Neuronal stem cell (in vitro differentiated cells): ENCODE data around the gene LPCAT1.

Experiments used
- DNase-seq: peaks from one replicate; pipeline ENCODE4 v3.0.0-alpha.2; 2013; ENCODE audit warnings: low spot score
- H2AFZ ChIP-seq: one replicate; pipeline ENCODE4 v1.6.1; 2013; ENCODE audit warnings: mild to moderate bottlenecking, low read length, inconsistent platforms
- H2AK5ac ChIP-seq: 2 replicates; pipeline ENCODE4 v1.6.1; 2013; ENCODE audit warnings: low read depth, mild to moderate bottlenecking, inconsistent platforms, low read length, moderate library complexity, mixed read lengths
- H2BK120ac ChIP-seq: 2 replicates; pipeline ENCODE4 v1.6.1; 2013; ENCODE audit warnings: low read depth, mild to moderate bottlenecking, inconsistent platforms, low read length, moderate library complexity, mixed read lengths
- H2BK12ac ChIP-seq: one replicate; pipeline ENCODE4 v1.6.1; 2013; ENCODE audit warnings: low read length, inconsistent platforms
- H2BK15ac ChIP-seq: 2 replicates; pipeline ENCODE4 v1.6.1; 2013; ENCODE audit warnings: mild to moderate bottlenecking, low read length, inconsistent platforms, mixed read lengths
- H2BK5ac ChIP-seq: one replicate; pipeline ENCODE4 v1.6.1; 2013; ENCODE audit warnings: inconsistent platforms, mild to moderate bottlenecking, low read length, moderate library complexity
- H3K14ac ChIP-seq: one replicate; pipeline ENCODE4 v1.6.1; 2013; ENCODE audit warnings: low read length, inconsistent platforms
- H3K18ac ChIP-seq: 2 replicates; pipeline ENCODE4 v1.6.1; 2013; ENCODE audit warnings: low read length, inconsistent platforms
- H3K23ac ChIP-seq: 2 replicates; pipeline ENCODE4 v1.6.1; 2013; ENCODE audit warnings: low read depth, mild to moderate bottlenecking, mixed read lengths, low read length, inconsistent platforms; ENCODE audit not compliant: poor library complexity
- H3K27ac ChIP-seq: replicated peaks from 3 replicates; pipeline ENCODE4 v1.5.1; 2013; ENCODE audit warnings: low read length, inconsistent platforms
- H3K27me3 ChIP-seq, 3 experiments: 2 replicates each; pipeline ENCODE4 v1.6.1; 2013; ENCODE audit warnings: low read length in 3 of 3, mild to moderate bottlenecking in 2 of 3, inconsistent platforms in 1 of 3, low read depth in 1 of 3, mixed read lengths in 1 of 3, moderate library complexity in 1 of 3; ENCODE audit not compliant: control insufficient read depth in 3 of 3, insufficient read depth in 3 of 3
- H3K36me3 ChIP-seq, 2 donors: replicated peaks in 1 of 2; 2 replicates each; pipeline ENCODE4 v1.6.1; 2013; ENCODE audit warnings: low read length in 2 of 2; ENCODE audit not compliant: control insufficient read depth in 2 of 2, insufficient read depth in 2 of 2
- H3K4ac ChIP-seq: 2 replicates; pipeline ENCODE4 v1.6.1; 2013; ENCODE audit warnings: inconsistent platforms, mild to moderate bottlenecking, low read length, moderate library complexity
- H3K4me1 ChIP-seq, 2 donors: 1 replicate in 1 of 2; 2 replicates in 1 of 2; pipeline ENCODE4 v1.6.1; 2013; ENCODE audit warnings: low read length in 2 of 2, low read depth in 1 of 2; ENCODE audit not compliant: control insufficient read depth in 2 of 2, insufficient read depth in 1 of 2
- H3K4me2 ChIP-seq: one replicate; pipeline ENCODE4 v1.6.1; 2013; ENCODE audit warnings: mild to moderate bottlenecking, low read length, inconsistent platforms; ENCODE audit not compliant: insufficient read depth, poor library complexity, severe bottlenecking
- H3K4me3 ChIP-seq, 2 donors: 2 replicates each; pipeline ENCODE4 v1.5.1; 2013; ENCODE audit warnings: low read length in 2 of 2, mild to moderate bottlenecking in 2 of 2, inconsistent platforms in 1 of 2, moderate library complexity in 1 of 2
- H3K79me1 ChIP-seq: one replicate; pipeline ENCODE4 v1.6.1; 2013; ENCODE audit warnings: low read depth, mild to moderate bottlenecking, inconsistent platforms, low read length, moderate library complexity
- H3K9ac ChIP-seq: one replicate; pipeline ENCODE4 v1.6.1; 2013; ENCODE audit warnings: mild to moderate bottlenecking, low read depth, low read length, inconsistent platforms; ENCODE audit not compliant: poor library complexity
- H3K9me3 ChIP-seq, 2 donors: replicated peaks in 1 of 2; 2 replicates each; pipeline versions ENCODE3 to v1.6.1; 2013; ENCODE audit warnings: low read length in 2 of 2, mild to moderate bottlenecking in 2 of 2, inconsistent platforms in 1 of 2, low read depth in 1 of 2, mixed read lengths in 1 of 2, moderate library complexity in 1 of 2; ENCODE audit not compliant: control insufficient read depth in 2 of 2, insufficient read depth in 1 of 2
- H4K8ac ChIP-seq: one replicate; pipeline ENCODE4 v1.6.1; 2013; ENCODE audit warnings: low read depth, mild to moderate bottlenecking, inconsistent platforms, low read length, moderate library complexity
- H4K91ac ChIP-seq: one replicate; pipeline ENCODE4 v1.6.1; 2013; ENCODE audit warnings: low read length, low read depth, mild to moderate bottlenecking, inconsistent platforms; ENCODE audit not compliant: poor library complexity
- WGBS, 2 donors: extraction: QIAGEN DNeasy Blood & Tissue Kit; methylation state at CpG; one replicate each; pipeline ENCODE4 v1.1.7; 2013; ENCODE audit warnings: missing lambda C conversion rate in 2 of 2, mixed read lengths in 1 of 2; ENCODE audit not compliant: insufficient read length in 2 of 2, insufficient replicate concordance in 1 of 2; ENCODE audit errors: extremely low coverage in 2 of 2; 5-methylcytosine and 5-hydroxymethylcytosine counted together

The LPCAT1 gene

GRCh38 chr5:1524799-1525623 is 1.3 kb upstream of the LPCAT1 start:
- Histone ChIP-seq H2BK5ac (peak overlapping the region; percentile 56), H2AFZ (peak overlapping the region; percentile 99), H3K4me2 (no peak overlapping the region), H4K91ac (peak overlapping the region; percentile 53), H3K36me3 (peaks cover 6 to 14% of the 10 kb centered on the region in 2 donors), H3K27ac (no peak overlapping the region), H3K9me3 (peaks cover 0 to under 1% of the 10 kb centered on the region in 2 donors), H3K4me1 (peaks cover 12 to 14% of the 10 kb centered on the region in 2 donors), H3K9ac (no peak overlapping the region), H3K79me1 (peaks cover 7% of the 10 kb centered on the region), H3K18ac (no peak overlapping the region), H3K27me3 (peaks cover 0 to 7% (median 0%) of the 10 kb centered on the region in 3 experiments), H2BK12ac (no peak overlapping the region), H2AK5ac (peak overlapping the region; percentile 89), H2BK120ac (no peak overlapping the region), H4K8ac (no peak overlapping the region), H3K4me3 (no peak overlapping the region), H3K23ac (peak overlapping the region; percentile 52), H3K14ac (no peak overlapping the region), H3K4ac (no peak overlapping the region), H2BK15ac (peak overlapping the region; percentile 97)
- WGBS, 2 donors = no CpG with 5 or more reads among the region's 20 CpGs
- DNase-seq = no peak

DNA sequence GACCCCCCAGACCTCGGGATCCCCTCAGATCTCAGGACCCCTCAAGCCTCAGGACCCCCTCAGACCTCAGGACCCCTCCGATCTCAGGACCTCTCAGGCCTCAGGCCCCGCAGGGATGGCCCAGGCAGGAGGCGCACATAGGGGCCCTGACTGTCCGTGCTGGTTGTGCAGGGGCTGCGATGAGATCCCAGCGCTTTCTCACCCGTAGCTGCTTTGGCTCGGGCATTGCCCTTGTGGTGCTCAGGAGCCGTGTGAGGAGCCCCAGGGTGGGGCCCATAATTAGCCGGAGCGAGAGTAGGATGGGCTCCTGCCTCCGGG is 680 bp upstream of the LPCAT1 start:
- peak overlapping the region; percentile 99 for H2AFZ ChIP-seq
- no peaks in the 10 kb centered on the region for H3K9me3 ChIP-seq
- peaks cover 11 to 20% of the 10 kb centered on the region in 2 donors for H3K36me3 ChIP-seq
- no CpG with 5 or more reads among the region's 13 CpGs for WGBS, 2 donors
- no peak overlapping the region for H3K4ac ChIP-seq
- no peak for DNase-seq
- no peak overlapping the region for H3K27ac ChIP-seq
- peaks cover 13% of the 10 kb centered on the region for H3K79me1 ChIP-seq
- peak overlapping the region; percentile 78 for H2BK12ac ChIP-seq
- peaks cover 0 to 5% (median 0%) of the 10 kb centered on the region in 3 experiments for H3K27me3 ChIP-seq
- peak overlapping the region; percentile 97 for H3K18ac ChIP-seq
- H4K8ac ChIP-seq = peak overlapping the region; percentile 98
- H3K4me2 ChIP-seq = peak overlapping the region; percentile 62
- H2BK120ac ChIP-seq = peak overlapping the region; percentile 63
- peak overlapping the region; percentile 89 for H2AK5ac ChIP-seq
- H3K4me3 ChIP-seq = peak overlapping the region; percentile 54 to 84
- peak overlapping the region; percentile 52 for H3K23ac ChIP-seq
- peaks cover 12 to 14% of the 10 kb centered on the region in 2 donors for H3K4me1 ChIP-seq
- H2BK5ac ChIP-seq = peak overlapping the region; percentile 56
- H3K14ac ChIP-seq = peak overlapping the region; percentile 2
- peak overlapping the region; percentile 84 for H3K9ac ChIP-seq
- no peak overlapping the region for H2BK15ac ChIP-seq
- no peak overlapping the region for H4K91ac ChIP-seq

DNA sequence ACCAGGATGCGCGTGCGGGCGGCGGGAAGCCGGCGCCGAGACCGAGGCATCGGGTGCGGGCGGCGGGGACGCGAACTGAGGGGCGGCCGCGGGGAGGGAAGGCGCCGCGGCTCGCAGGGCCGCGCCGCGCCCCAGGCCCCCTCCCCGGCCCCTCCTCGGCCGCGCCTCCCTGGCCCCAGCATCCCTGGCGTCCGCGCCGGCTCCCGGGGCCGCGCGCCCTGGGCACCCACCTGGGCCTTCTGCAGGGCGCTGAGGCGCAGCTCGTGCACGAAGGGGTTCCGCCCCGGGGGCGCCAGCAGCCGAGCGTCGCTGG is 324 bp downstream of the LPCAT1 start:
- no CpG with 5 or more reads among the region's 48 CpGs for WGBS, 2 donors
- H3K18ac ChIP-seq = peak overlapping the region; percentile 91
- no peak overlapping the region for H2AK5ac ChIP-seq
- H3K4me2 ChIP-seq = peak overlapping the region; percentile 96
- no peak for DNase-seq
- H3K36me3 ChIP-seq = peaks cover 12 to 30% of the 10 kb centered on the region in 2 donors
- H3K23ac ChIP-seq = no peak overlapping the region
- no peak overlapping the region for H2BK15ac ChIP-seq
- H4K8ac ChIP-seq = peak overlapping the region; percentile 48
- no peak overlapping the region for H2BK120ac ChIP-seq
- H3K9ac ChIP-seq = peak overlapping the region; percentile 90
- peaks cover 0 to 5% (median 0%) of the 10 kb centered on the region in 3 experiments for H3K27me3 ChIP-seq
- no peaks in the 10 kb centered on the region for H3K9me3 ChIP-seq
- H2BK5ac ChIP-seq = no peak overlapping the region
- no peak overlapping the region for H3K4ac ChIP-seq
- H3K79me1 ChIP-seq = peaks cover 15% of the 10 kb centered on the region
- no peak overlapping the region for H4K91ac ChIP-seq
- H3K4me1 ChIP-seq = peaks cover 12 to 14% of the 10 kb centered on the region in 2 donors
- peak overlapping the region; percentile 54 to 98 for H3K4me3 ChIP-seq
- H3K14ac ChIP-seq = peak overlapping the region; percentile 71
- H3K27ac ChIP-seq = no peak overlapping the region
- peak overlapping the region; percentile 99 for H2AFZ ChIP-seq
- H2BK12ac ChIP-seq = no peak overlapping the region

DNA sequence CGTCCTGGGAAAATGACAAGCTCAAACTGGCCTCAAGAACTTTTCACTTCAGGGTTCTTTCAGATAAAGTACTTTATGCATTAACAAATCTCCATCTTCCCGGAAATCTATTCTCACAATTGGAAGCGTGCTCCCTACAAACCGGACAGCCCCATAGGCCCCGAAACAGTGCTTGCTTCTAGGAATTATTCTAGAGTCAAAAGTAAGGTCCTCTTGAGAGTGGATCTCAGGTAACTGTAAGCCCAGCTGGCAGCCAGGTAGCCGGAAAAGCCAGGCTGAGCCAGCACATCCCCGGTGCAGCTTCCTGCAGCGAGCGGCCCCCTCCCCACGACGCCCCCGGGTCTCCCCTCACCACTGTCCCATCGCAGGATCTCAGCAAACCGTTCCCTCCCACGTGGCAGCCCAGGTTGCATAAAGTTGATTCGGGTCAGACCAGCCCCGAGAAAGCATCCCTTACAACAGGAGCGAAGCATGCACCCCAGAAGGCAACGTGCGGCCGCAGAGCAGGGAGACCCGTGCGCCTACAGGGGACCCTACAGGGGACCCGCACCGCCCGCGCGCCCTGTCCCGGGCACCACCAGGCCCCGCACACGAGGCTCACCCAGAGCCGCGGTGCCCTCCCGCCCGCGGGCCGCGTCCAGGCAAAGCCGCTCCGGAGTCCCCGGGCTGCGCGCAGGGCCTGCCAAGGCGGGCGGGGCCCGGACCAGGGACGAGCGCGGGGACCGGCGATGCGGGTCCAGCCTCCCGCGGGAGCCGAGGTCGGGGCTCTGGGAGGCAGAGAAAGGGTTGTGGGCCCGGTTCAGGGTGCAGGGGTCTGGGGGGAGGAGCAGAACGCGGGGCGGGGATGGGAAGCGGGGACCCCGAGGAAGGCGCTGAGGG is 920 bp downstream of the LPCAT1 start:
- peaks cover 12 to 35% of the 10 kb centered on the region in 2 donors for H3K36me3 ChIP-seq
- peak overlapping the region; percentile 96 for H3K4me2 ChIP-seq
- H2BK15ac ChIP-seq = no peak overlapping the region
- H3K4me1 ChIP-seq = peaks cover 12 to 16% of the 10 kb centered on the region in 2 donors
- peaks cover 16% of the 10 kb centered on the region for H3K79me1 ChIP-seq
- no peaks in the 10 kb centered on the region for H3K9me3 ChIP-seq
- H2BK120ac ChIP-seq = no peak overlapping the region
- no CpG with 5 or more reads among the region's 63 CpGs for WGBS, 2 donors
- H3K27me3 ChIP-seq = peaks cover 0 to 5% (median 0%) of the 10 kb centered on the region in 3 experiments
- H3K23ac ChIP-seq = peak overlapping the region; percentile 75
- peak overlapping the region; percentile 86 for H3K9ac ChIP-seq
- peak overlapping the region; percentile 54 to 98 for H3K4me3 ChIP-seq
- no peak overlapping the region for H3K27ac ChIP-seq
- peak overlapping the region; percentile 71 for H3K14ac ChIP-seq
- no peak for DNase-seq
- H2AK5ac ChIP-seq = peak overlapping the region; percentile 37
- H3K18ac ChIP-seq = peak overlapping the region; percentile 90
- no peak overlapping the region for H4K8ac ChIP-seq
- H3K4ac ChIP-seq = no peak overlapping the region
- peak overlapping the region; percentile 99 for H2AFZ ChIP-seq
- no peak overlapping the region for H2BK12ac ChIP-seq
- no peak overlapping the region for H4K91ac ChIP-seq
- no peak overlapping the region for H2BK5ac ChIP-seq
